HG03097 (cell line): Measurements from ENCODE around the gene ITM2A.

Experiments used
- ATAC-seq: cut with Tn5 transposase; IDR thresholded peaks from one replicate; pipeline ENCODE4 v1.9.1; 2021; ENCODE audit not compliant: unreplicated experiment, low FRiP score

Gene ITM2A

DNA sequence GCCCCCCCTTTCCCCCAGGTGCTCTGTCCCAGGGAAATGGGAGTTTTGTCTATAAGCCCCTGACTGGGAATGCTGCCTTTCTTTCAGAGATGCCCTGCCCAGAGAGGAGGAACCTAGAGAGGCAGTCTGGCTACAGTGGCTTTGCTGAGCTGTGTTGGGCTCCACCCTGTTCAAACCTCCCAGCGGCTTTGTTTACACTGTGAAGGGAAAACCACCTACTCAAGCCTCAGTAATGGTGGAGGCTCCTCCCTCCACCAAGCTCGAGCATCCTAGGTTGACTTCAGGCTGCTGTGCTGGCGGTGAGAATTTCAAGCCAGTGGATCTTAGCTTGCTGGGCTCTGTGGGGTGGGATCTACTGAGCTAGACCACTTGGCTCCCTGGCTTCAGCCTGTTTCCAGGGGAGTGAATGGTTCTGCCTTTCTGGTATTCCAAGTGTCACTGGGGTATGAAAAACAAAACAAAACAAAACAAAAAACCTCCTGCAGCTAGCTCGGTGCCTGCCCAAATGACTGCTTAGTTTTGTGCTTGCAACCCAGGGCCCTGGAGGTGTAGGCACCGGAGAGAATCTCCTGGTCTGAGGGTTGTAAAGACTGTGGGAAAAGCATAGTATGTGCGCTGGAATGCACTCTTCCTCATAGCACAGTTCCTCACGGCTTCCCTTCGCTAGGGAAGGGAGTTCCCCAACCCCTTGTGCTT lies 41.7 kb downstream of the ITM2A start:
- ATAC-seq: no peak
